ENCODE data around the gene ALDH1L2.

ALDH1L2 gene

DNA sequence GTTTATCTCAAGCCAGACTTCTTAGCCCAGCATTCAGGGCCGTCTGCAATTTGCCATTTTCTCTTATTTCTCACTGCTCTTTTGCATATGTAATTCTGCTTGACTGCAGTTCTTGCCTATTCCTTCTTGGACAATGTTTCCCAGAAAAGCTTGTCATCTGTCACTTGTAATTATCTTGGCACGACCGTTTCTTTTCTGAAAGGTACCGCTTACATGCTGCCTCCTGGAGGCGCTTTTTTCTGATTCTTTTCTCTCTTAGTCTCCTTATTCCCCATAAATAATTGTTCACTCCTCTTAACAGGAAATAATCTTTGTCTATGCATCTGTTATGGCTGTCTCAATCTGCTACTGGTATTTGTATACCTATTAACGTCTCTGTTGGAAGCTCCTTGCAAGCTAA, 1.2 kb upstream of the ALDH1L2 start:
- no peak for TF ChIP-seq TAF1 (IDR thresholded peaks at IDR 0.05; ENCODE audit: borderline replicate concordance, insufficient read depth, low read length)
- TF ChIP-seq POLR2AphosphoS5 (IDR thresholded peaks at IDR 0.05; ENCODE audit: low read depth, low read length), result no peak
- no peak for TF ChIP-seq SIN3A (IDR thresholded peaks at IDR 0.05; ENCODE audit: borderline replicate concordance, insufficient read depth, low read length)
- TF ChIP-seq, protein P1, sequence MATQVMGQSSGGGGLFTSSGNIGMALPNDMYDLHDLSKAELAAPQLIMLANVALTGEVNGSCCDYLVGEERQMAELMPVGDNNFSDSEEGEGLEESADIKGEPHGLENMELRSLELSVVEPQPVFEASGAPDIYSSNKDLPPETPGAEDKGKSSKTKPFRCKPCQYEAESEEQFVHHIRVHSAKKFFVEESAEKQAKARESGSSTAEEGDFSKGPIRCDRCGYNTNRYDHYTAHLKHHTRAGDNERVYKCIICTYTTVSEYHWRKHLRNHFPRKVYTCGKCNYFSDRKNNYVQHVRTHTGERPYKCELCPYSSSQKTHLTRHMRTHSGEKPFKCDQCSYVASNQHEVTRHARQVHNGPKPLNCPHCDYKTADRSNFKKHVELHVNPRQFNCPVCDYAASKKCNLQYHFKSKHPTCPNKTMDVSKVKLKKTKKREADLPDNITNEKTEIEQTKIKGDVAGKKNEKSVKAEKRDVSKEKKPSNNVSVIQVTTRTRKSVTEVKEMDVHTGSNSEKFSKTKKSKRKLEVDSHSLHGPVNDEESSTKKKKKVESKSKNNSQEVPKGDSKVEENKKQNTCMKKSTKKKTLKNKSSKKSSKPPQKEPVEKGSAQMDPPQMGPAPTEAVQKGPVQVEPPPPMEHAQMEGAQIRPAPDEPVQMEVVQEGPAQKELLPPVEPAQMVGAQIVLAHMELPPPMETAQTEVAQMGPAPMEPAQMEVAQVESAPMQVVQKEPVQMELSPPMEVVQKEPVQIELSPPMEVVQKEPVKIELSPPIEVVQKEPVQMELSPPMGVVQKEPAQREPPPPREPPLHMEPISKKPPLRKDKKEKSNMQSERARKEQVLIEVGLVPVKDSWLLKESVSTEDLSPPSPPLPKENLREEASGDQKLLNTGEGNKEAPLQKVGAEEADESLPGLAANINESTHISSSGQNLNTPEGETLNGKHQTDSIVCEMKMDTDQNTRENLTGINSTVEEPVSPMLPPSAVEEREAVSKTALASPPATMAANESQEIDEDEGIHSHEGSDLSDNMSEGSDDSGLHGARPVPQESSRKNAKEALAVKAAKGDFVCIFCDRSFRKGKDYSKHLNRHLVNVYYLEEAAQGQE (IDR thresholded peaks at IDR 0.05; ENCODE audit: insufficient read depth in 1 of 2, low read depth in 2 of 2, low read length in 2 of 2), result no peak
- no peak for TF ChIP-seq FOXP2 (optimal IDR thresholded peaks at IDR 0.05; ENCODE audit: borderline replicate concordance, extremely low read depth, extremely low read length, insufficient read depth)

DNA sequence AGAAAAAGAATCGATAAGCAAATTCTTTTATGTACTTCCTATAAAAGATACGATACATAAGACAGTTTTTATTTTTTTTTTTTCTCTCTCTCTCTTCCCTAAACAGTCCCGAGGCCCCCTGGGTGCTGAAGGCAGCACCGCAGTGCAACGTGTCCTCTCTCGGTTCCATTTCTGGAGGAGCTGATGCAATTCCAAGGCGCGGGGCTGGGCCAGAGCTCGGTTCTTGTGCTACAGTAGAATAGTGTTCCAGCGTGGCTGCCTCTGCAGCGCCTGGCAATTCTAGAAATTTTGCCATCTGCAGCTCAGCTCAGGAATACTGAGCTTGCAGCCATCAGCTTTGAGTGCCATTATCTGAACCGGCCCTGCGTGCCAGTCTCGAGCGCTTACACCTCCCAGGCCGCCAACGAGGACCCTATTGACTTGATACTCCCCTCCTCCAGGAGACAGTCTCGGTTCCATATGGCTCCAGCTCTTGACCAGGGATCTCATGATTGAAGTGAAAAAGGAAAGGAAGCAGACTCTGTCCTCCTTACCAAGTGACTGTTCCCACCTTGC, 630 bp downstream of the ALDH1L2 start:
- TF ChIP-seq POLR2AphosphoS5 (IDR thresholded peaks at IDR 0.05; ENCODE audit: low read depth, low read length) (no peak), FOXP2 (optimal IDR thresholded peaks at IDR 0.05; ENCODE audit: borderline replicate concordance, extremely low read depth, extremely low read length, insufficient read depth) (no peak)

DNA sequence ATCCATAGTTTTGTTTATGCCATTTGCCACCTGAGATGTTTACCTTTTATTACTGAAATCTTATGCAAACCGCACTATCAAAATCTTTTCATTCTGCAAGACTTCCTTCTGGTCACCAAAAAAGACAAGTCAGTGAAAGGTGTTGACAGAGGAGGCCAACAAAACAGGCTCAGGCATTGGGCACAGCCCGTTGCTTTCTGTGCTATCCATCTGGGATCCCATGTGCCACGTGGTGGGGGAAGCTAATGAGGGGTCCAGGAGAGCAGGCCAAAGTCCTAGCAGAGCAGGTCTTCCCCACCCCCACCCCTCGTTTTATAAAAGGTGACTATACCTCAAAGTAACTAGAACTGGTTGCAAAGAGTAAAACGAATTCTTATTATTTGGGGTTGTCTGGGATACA, 1.2 kb downstream of the ALDH1L2 start:
- TF ChIP-seq TAF1 (IDR thresholded peaks at IDR 0.05; ENCODE audit: borderline replicate concordance, insufficient read depth, low read length), result no peak
- TF ChIP-seq, protein P1 (IDR thresholded peaks at IDR 0.05; ENCODE audit: insufficient read depth in 1 of 2, low read depth in 2 of 2, low read length in 2 of 2), result no peak

DNA sequence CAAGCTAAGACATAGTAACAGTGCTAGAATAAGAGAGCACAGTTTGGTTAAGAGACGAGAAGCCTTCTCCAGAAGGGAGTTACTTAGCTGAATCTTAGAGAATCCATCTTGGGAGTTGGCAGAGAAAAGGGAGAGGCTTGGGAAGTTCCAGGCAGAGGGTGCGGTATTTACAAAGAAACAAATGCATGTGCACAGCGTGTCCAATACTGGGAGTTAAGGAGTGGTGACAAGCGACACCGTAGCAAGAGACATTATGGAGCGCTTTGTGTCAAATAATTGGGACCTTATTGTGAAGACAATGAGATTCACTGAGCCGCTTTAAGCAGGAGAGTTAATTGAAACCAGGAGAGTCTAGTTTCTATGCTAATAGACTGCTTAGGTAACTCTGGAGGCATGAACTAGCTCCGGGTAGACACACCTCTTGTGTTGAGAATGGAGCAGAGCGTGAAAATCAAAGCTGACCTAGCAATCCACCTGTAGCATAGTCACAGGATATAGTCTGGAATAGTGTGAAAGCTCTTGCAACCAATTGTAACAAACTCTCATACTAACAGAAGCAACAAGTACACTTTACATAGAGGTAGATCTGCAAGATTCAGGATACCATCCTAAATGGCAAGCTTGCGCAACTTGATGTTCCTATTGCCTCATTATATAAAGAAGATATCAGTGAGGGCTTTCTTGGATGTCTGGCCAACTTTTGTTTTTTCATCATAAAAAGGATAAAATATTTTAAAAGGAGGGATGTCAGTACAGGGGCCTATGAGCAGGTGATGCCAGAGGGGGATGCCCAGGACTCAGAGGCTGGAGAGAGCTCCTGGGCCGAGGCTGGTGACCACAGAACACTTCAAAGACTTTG, 5.3 kb downstream of the ALDH1L2 start:
- TF ChIP-seq, protein P1 (IDR thresholded peaks at IDR 0.05; ENCODE audit: insufficient read depth in 1 of 2, low read depth in 2 of 2, low read length in 2 of 2), result no peak
- TF ChIP-seq POLR2AphosphoS5 (IDR thresholded peaks at IDR 0.05; ENCODE audit: low read depth, low read length), result no peak
- TF ChIP-seq SIN3A (IDR thresholded peaks at IDR 0.05; ENCODE audit: borderline replicate concordance, insufficient read depth, low read length), result no peak
- TF ChIP-seq FOXP2 (optimal IDR thresholded peaks at IDR 0.05; ENCODE audit: borderline replicate concordance, extremely low read depth, extremely low read length, insufficient read depth), result no peak

DNA sequence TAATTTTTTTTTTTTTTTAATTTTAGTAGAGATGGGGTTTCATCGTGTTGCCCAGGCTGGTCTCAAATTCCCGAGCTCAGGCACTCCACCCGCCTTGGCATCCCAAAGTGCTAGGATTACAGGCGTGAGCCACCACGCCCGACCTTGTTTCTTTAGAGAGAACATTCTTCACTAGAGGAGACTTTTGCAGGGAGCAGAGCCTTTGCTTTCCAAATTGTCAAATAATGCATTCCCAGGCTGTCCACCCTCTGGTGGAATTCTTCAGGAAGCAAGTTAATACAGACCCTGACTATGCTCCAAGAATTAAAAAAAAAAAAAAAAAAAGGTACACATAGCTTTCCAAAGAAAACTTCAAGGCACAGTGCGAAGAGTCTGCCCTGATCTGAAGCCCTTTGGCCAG, 6.8 kb downstream of the ALDH1L2 start:
- TF ChIP-seq FOXP2 (optimal IDR thresholded peaks at IDR 0.05; ENCODE audit: borderline replicate concordance, extremely low read depth, extremely low read length, insufficient read depth), result no peak
- no peak for TF ChIP-seq SIN3A (IDR thresholded peaks at IDR 0.05; ENCODE audit: borderline replicate concordance, insufficient read depth, low read length)
- no peak for TF ChIP-seq POLR2AphosphoS5 (IDR thresholded peaks at IDR 0.05; ENCODE audit: low read depth, low read length)
- TF ChIP-seq, protein P1 (IDR thresholded peaks at IDR 0.05; ENCODE audit: insufficient read depth in 1 of 2, low read depth in 2 of 2, low read length in 2 of 2), result no peak
- TF ChIP-seq TAF1 (IDR thresholded peaks at IDR 0.05; ENCODE audit: borderline replicate concordance, insufficient read depth, low read length), result no peak

All from PFSK-1 (cell line).